SK-N-SH treated with all-trans-retinoic acid at 6 μM for 48 hours (cell line): ENCODE data around the gene SMC6.

Source experiments
- ARNTL ChIP-seq: fragments of 450-650 bp; formaldehyde crosslinking; IDR thresholded peaks from 2 replicates; pipeline ENCODE4 v1.5.0; 2020; ENCODE audit warnings: low read depth, mild to moderate bottlenecking, moderate library complexity, borderline replicate concordance
- ISL1 ChIP-seq: fragments of 250-450 bp; sonication (Bioruptor Pico); IDR thresholded peaks from 2 replicates; pipeline ENCODE4 v2.1.2; 2022; ENCODE audit warnings: mild to moderate bottlenecking, moderate library complexity
- OSR1 ChIP-seq: fragments of 250-450 bp; sonication (Bioruptor Pico); IDR thresholded peaks from 2 replicates; pipeline ENCODE4 v1.8.0; 2022; ENCODE audit warnings: moderate library complexity, mild to moderate bottlenecking, inconsistent platforms
- POU6F1 ChIP-seq: fragments of 250-450 bp; sonication (Bioruptor Pico); IDR thresholded peaks from 2 replicates; pipeline ENCODE4 v1.8.0; 2021; ENCODE audit warnings: low read depth, mild to moderate bottlenecking, moderate library complexity, borderline replicate concordance
- PPARA ChIP-seq: fragments of 250-450 bp; sonication (Bioruptor Pico); IDR thresholded peaks from 2 replicates; pipeline ENCODE4 v1.5.0; 2020; ENCODE audit warnings: mild to moderate bottlenecking, borderline replicate concordance
- RARB ChIP-seq: fragments of 250-450 bp; sonication (Bioruptor Pico); IDR thresholded peaks from 2 replicates; pipeline ENCODE4 v1.8.0; 2021; ENCODE audit warnings: mild to moderate bottlenecking, moderate library complexity
- SNAI2 ChIP-seq: fragments of 250-450 bp; sonication (Bioruptor Pico); IDR thresholded peaks from 2 replicates; pipeline ENCODE4 v1.5.0; 2020; ENCODE audit warnings: mild to moderate bottlenecking, moderate library complexity
- TCF4 ChIP-seq: fragments of 250-450 bp; sonication (Bioruptor Pico); IDR thresholded peaks from 2 replicates; pipeline ENCODE4 v1.8.0; 2021; ENCODE audit warnings: mild to moderate bottlenecking, moderate library complexity, borderline replicate concordance
- TOX ChIP-seq: fragments of 250-450 bp; sonication (Bioruptor Pico); IDR thresholded peaks from 2 replicates; pipeline ENCODE4 v1.8.0; 2021; ENCODE audit warnings: mild to moderate bottlenecking, moderate library complexity, borderline replicate concordance
- ZFP3 ChIP-seq: fragments of 250-450 bp; sonication (Bioruptor Pico); IDR thresholded peaks from 2 replicates; pipeline ENCODE4 v1.5.0; 2020; ENCODE audit warnings: mild to moderate bottlenecking, moderate library complexity
- ZNF565 ChIP-seq: fragments of 450-650 bp; formaldehyde crosslinking; conservative IDR thresholded peaks from 2 replicates; pipeline ENCODE4 v1.5.0; 2020; ENCODE audit warnings: low read depth, mild to moderate bottlenecking, moderate library complexity
- TF ChIP-seq, protein P1 (sequence below): fragments of 250-450 bp; sonication (Bioruptor Pico); IDR thresholded peaks from 2 replicates; pipeline ENCODE4 v1.5.1; 2020; ENCODE audit warnings: low read depth, mild to moderate bottlenecking, moderate library complexity
- TF ChIP-seq, protein P2 (sequence below): fragments of 250-450 bp; sonication (Bioruptor Pico); IDR thresholded peaks from 2 replicates; pipeline ENCODE4 v1.8.0; 2020; ENCODE audit warnings: mild to moderate bottlenecking, moderate library complexity, borderline replicate concordance
- TF ChIP-seq, protein P3 (sequence below): fragments of 250-450 bp; sonication (Bioruptor Pico); IDR thresholded peaks from 2 replicates; pipeline ENCODE4 v1.5.1; 2021; ENCODE audit warnings: mild to moderate bottlenecking, moderate library complexity

DNA sequence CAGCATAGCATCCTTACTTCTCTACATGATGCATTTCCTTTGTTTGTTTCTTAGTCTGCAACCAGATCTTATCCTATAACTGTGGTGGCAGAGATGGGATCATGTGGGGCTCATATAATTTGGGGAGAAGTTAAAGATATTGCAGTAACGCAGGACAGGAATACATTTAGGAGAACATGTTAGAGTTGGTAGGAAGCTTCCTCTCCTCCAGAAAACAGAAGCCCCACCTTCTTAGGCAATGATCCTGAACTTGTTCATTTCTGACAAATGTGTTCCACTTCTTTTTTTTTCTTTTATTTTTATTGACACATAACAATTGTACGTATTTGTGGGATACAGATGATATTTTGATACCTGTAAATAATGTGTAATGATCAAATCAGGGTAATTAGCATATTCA, 113.2 kb downstream of the SMC6 start:
- TF ChIP-seq TCF4 (CRISPR knock-in tag) (no peak), ZFP3 (CRISPR knock-in tag) (no peak), ARNTL (CRISPR knock-in tag) (no peak), RARB (CRISPR knock-in tag) (no peak), OSR1 (CRISPR knock-in tag) (no peak), ZNF565 (CRISPR knock-in tag) (no peak), POU6F1 (no peak), SNAI2 (CRISPR knock-in tag) (no peak), ISL1 (CRISPR knock-in tag) (no peak), TOX (no peak), PPARA (CRISPR knock-in tag) (no peak)
- TF ChIP-seq, protein P1, sequence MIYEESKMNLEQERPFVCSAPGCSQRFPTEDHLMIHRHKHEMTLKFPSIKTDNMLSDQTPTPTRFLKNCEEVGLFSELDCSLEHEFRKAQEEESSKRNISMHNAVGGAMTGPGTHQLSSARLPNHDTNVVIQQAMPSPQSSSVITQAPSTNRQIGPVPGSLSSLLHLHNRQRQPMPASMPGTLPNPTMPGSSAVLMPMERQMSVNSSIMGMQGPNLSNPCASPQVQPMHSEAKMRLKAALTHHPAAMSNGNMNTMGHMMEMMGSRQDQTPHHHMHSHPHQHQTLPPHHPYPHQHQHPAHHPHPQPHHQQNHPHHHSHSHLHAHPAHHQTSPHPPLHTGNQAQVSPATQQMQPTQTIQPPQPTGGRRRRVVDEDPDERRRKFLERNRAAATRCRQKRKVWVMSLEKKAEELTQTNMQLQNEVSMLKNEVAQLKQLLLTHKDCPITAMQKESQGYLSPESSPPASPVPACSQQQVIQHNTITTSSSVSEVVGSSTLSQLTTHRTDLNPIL (CRISPR knock-in tag), result no peak
- TF ChIP-seq, protein P2, sequence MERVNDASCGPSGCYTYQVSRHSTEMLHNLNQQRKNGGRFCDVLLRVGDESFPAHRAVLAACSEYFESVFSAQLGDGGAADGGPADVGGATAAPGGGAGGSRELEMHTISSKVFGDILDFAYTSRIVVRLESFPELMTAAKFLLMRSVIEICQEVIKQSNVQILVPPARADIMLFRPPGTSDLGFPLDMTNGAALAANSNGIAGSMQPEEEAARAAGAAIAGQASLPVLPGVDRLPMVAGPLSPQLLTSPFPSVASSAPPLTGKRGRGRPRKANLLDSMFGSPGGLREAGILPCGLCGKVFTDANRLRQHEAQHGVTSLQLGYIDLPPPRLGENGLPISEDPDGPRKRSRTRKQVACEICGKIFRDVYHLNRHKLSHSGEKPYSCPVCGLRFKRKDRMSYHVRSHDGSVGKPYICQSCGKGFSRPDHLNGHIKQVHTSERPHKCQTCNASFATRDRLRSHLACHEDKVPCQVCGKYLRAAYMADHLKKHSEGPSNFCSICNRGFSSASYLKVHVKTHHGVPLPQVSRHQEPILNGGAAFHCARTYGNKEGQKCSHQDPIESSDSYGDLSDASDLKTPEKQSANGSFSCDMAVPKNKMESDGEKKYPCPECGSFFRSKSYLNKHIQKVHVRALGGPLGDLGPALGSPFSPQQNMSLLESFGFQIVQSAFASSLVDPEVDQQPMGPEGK (CRISPR knock-in tag), result no peak
- TF ChIP-seq, protein P3, sequence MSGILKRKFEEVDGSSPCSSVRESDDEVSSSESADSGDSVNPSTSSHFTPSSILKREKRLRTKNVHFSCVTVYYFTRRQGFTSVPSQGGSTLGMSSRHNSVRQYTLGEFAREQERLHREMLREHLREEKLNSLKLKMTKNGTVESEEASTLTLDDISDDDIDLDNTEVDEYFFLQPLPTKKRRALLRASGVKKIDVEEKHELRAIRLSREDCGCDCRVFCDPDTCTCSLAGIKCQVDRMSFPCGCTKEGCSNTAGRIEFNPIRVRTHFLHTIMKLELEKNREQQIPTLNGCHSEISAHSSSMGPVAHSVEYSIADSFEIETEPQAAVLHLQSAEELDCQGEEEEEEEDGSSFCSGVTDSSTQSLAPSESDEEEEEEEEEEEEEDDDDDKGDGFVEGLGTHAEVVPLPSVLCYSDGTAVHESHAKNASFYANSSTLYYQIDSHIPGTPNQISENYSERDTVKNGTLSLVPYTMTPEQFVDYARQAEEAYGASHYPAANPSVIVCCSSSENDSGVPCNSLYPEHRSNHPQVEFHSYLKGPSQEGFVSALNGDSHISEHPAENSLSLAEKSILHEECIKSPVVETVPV, result no peak
